HepG2 (cell line): ENCODE data around the gene LCN2. TPM values are rescaled to one million over a fixed set of nuclear protein-coding genes. Genes with fewer than 3 reads are reported as not detected.
A peak's percentile ranks its signal among the peaks of the same experiment; 100 is the strongest.

Source experiments
- ARNTL ChIP-seq: sonication (generic); formaldehyde crosslinking; IDR thresholded peaks from 2 replicates; pipeline ENCODE4 v1.4.0; 2020; ENCODE audit warnings: mild to moderate bottlenecking, missing genetic modification reagents
- DNMT3B ChIP-seq: conservative IDR thresholded peaks from 2 replicates; pipeline ENCODE4 v1.6.1; 2016; ENCODE audit warnings: missing biosample characterization, control low read depth
- FLYWCH1 ChIP-seq: sonication (generic); formaldehyde crosslinking; IDR thresholded peaks from 2 replicates; pipeline ENCODE4 v1.8.1; 2023; ENCODE audit warnings: mild to moderate bottlenecking, missing genetic modification reagents
- GFI1 ChIP-seq: sonication (generic); formaldehyde crosslinking; IDR thresholded peaks from 2 replicates; pipeline ENCODE4 v1.5.0; 2020; ENCODE audit warnings: missing genetic modification reagents, mild to moderate bottlenecking, borderline replicate concordance
- GZF1 ChIP-seq: sonication (generic); formaldehyde crosslinking; IDR thresholded peaks from 2 replicates; pipeline ENCODE4 v1.5.1; 2020; ENCODE audit warnings: mild to moderate bottlenecking, missing genetic modification reagents
- HOXA5 ChIP-seq: sonication (generic); formaldehyde crosslinking; IDR thresholded peaks from 2 replicates; pipeline ENCODE4 v1.4.0; 2020; ENCODE audit warnings: missing genetic modification reagents
- JUN ChIP-seq: sonication (generic); formaldehyde crosslinking; IDR thresholded peaks from 2 replicates; pipeline ENCODE4 v1.4.0; 2020; ENCODE audit warnings: mild to moderate bottlenecking, missing genetic modification reagents
- MATR3 ChIP-seq: sonication (generic); formaldehyde crosslinking; IDR thresholded peaks from 2 replicates; pipeline ENCODE4 v1.4.0; 2020; ENCODE audit warnings: missing genetic modification reagents
- MYC ChIP-seq: sonication (generic); formaldehyde crosslinking; IDR thresholded peaks from 2 replicates; pipeline ENCODE4 v1.9.0; 2021; ENCODE audit warnings: missing genetic modification reagents, borderline replicate concordance
- NFIC ChIP-seq: IDR thresholded peaks from 2 replicates; pipeline ENCODE4 v1.6.1; 2012; ENCODE audit warnings: mild to moderate bottlenecking, low read length, inconsistent platforms
- PCBP1 ChIP-seq: fragments of 200-400 bp; formaldehyde crosslinking; IDR thresholded peaks from 2 replicates; pipeline ENCODE4 v1.6.1; 2017; ENCODE audit warnings: mild to moderate bottlenecking, low read depth, low read length, borderline replicate concordance
- RXRA ChIP-seq: sonication (generic); formaldehyde crosslinking; IDR thresholded peaks from 2 replicates; pipeline ENCODE4 v1.5.1; 2020; ENCODE audit warnings: missing genetic modification reagents
- SAP130 ChIP-seq: IDR thresholded peaks from 2 replicates; pipeline ENCODE4 v1.6.1; 2016; ENCODE audit warnings: low read depth
- SIN3A ChIP-seq: IDR thresholded peaks from 2 replicates; pipeline ENCODE4 v1.6.1; 2011; ENCODE audit warnings: low read depth, mild to moderate bottlenecking, control low read depth, low read length, borderline replicate concordance
- SNRNP70 ChIP-seq: fragments of 200-400 bp; formaldehyde crosslinking; IDR thresholded peaks from 2 replicates; pipeline ENCODE4 v1.6.1; 2017; ENCODE audit warnings: mild to moderate bottlenecking, low read depth, low read length, moderate library complexity
- TCF7 ChIP-seq: sonication (generic); IDR thresholded peaks from 2 replicates; pipeline ENCODE4 v1.6.1; 2016; ENCODE audit warnings: antibody characterized with exemption, low read depth
- ZNF253 ChIP-seq: sonication (generic); formaldehyde crosslinking; IDR thresholded peaks from 2 replicates; pipeline ENCODE4 v1.8.0; 2022; ENCODE audit warnings: mild to moderate bottlenecking, missing genetic modification reagents, borderline replicate concordance
- ZNF446 ChIP-seq: sonication (generic); formaldehyde crosslinking; IDR thresholded peaks from 2 replicates; pipeline ENCODE4 v1.5.0; 2020; ENCODE audit warnings: mild to moderate bottlenecking, missing genetic modification reagents
- polyA plus RNA-seq, 8 experiments: library from polyadenylated mRNA; depleted of rRNA in 3 of 8; stranded (reverse) in 7 of 8; unstranded in 1 of 8; fragments of >200 nt; fragmentation: Illumina TruSeq in 4 of 8; extraction: Trizol in 4 of 8; gene quantifications; 2 replicates each; pipeline versions ENCODE4 v1.2.1 to v1.2.3, GENCODE V29; 2011 to 2016; ENCODE audit warnings: low read depth in 4 of 8, missing spikeins in 1 of 8, mixed read lengths in 1 of 8; ENCODE audit not compliant: insufficient read depth in 1 of 8
- total RNA-seq, 5 experiments: library from RNA; depleted of rRNA; stranded (reverse); fragments of >200 nt; fragmentation: Illumina TruSeq; extraction: Trizol; gene quantifications; 2 replicates each; pipeline ENCODE4 v1.2.3, GENCODE V29; 2016; ENCODE audit warnings: low read depth in 1 of 5
- TF ChIP-seq, protein P1 (sequence below): sonication (generic); formaldehyde crosslinking; IDR thresholded peaks from 2 replicates; pipeline ENCODE4 v1.9.0; 2021; ENCODE audit warnings: missing genetic modification reagents, mild to moderate bottlenecking, borderline replicate concordance
- TF ChIP-seq, protein P2 (sequence below): sonication (generic); formaldehyde crosslinking; IDR thresholded peaks from 2 replicates; pipeline ENCODE4 v1.5.1; 2020; ENCODE audit warnings: mild to moderate bottlenecking, missing genetic modification reagents, moderate library complexity
- TF ChIP-seq, protein P3 (sequence below): sonication (generic); formaldehyde crosslinking; IDR thresholded peaks from 2 replicates; pipeline ENCODE4 v1.9.0; 2021; ENCODE audit warnings: missing genetic modification reagents, borderline replicate concordance
- TF ChIP-seq, protein P4 (sequence below): IDR thresholded peaks from 2 replicates; pipeline ENCODE4 v1.6.1; 2016; ENCODE audit warnings: mild to moderate bottlenecking

LCN2 gene
- total and polyA plus RNA-seq, 2 of the 13 experiments (the other 11 are each of a cell fraction or from before 2014, with no cell fraction given): 0.38 to 1.4 TPM

GRCh38 chr9:128115187-128116103 lies 33.8 kb upstream of the LCN2 start (continued):
- TF ChIP-seq, protein P1, sequence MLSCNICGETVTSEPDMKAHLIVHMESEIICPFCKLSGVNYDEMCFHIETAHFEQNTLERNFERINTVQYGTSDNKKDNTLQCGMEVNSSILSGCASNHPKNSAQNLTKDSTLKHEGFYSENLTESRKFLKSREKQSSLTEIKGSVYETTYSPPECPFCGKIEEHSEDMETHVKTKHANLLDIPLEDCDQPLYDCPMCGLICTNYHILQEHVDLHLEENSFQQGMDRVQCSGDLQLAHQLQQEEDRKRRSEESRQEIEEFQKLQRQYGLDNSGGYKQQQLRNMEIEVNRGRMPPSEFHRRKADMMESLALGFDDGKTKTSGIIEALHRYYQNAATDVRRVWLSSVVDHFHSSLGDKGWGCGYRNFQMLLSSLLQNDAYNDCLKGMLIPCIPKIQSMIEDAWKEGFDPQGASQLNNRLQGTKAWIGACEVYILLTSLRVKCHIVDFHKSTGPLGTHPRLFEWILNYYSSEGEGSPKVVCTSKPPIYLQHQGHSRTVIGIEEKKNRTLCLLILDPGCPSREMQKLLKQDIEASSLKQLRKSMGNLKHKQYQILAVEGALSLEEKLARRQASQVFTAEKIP (CRISPR knock-in tag): no peak
- TF ChIP-seq SAP130 (peak; percentile 96), GZF1 (CRISPR knock-in tag) (peak; percentile 62; the same call in 1 of the 2 replicates), ZNF446 (CRISPR knock-in tag) (no peak), SIN3A (0 out of 2 replicates have a peak, but pooled peaks have one; percentile 48), RXRA (peak; percentile 100), DNMT3B (CRISPR knock-in tag) (no peak), NFIC (peak; percentile 49; the same call in 1 of the 2 replicates), PCBP1 (peak; percentile 78; the same call in 1 of the 2 replicates), FLYWCH1 (CRISPR knock-in tag) (0 out of 2 replicates have a peak, but pooled peaks have one; percentile 54), MATR3 (CRISPR knock-in tag) (no peak), ARNTL (CRISPR knock-in tag) (peak; percentile 99), HOXA5 (CRISPR knock-in tag) (0 out of 2 replicates have a peak, but pooled peaks have one; percentile 83), MYC (CRISPR knock-in tag) (peak; percentile 78; the same call in 1 of the 2 replicates), JUN (CRISPR knock-in tag) (peak; percentile 85), ZNF253 (0 out of 2 replicates have a peak, but pooled peaks have one; percentile 15), SNRNP70 (no peak), TCF7 (peak; percentile 91), GFI1 (CRISPR knock-in tag) (peak; percentile 97)
- TF ChIP-seq, protein P2, sequence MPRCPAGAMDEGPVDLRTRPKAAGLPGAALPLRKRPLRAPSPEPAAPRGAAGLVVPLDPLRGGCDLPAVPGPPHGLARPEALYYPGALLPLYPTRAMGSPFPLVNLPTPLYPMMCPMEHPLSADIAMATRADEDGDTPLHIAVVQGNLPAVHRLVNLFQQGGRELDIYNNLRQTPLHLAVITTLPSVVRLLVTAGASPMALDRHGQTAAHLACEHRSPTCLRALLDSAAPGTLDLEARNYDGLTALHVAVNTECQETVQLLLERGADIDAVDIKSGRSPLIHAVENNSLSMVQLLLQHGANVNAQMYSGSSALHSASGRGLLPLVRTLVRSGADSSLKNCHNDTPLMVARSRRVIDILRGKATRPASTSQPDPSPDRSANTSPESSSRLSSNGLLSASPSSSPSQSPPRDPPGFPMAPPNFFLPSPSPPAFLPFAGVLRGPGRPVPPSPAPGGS: peak; percentile 60
- TF ChIP-seq, protein P3, sequence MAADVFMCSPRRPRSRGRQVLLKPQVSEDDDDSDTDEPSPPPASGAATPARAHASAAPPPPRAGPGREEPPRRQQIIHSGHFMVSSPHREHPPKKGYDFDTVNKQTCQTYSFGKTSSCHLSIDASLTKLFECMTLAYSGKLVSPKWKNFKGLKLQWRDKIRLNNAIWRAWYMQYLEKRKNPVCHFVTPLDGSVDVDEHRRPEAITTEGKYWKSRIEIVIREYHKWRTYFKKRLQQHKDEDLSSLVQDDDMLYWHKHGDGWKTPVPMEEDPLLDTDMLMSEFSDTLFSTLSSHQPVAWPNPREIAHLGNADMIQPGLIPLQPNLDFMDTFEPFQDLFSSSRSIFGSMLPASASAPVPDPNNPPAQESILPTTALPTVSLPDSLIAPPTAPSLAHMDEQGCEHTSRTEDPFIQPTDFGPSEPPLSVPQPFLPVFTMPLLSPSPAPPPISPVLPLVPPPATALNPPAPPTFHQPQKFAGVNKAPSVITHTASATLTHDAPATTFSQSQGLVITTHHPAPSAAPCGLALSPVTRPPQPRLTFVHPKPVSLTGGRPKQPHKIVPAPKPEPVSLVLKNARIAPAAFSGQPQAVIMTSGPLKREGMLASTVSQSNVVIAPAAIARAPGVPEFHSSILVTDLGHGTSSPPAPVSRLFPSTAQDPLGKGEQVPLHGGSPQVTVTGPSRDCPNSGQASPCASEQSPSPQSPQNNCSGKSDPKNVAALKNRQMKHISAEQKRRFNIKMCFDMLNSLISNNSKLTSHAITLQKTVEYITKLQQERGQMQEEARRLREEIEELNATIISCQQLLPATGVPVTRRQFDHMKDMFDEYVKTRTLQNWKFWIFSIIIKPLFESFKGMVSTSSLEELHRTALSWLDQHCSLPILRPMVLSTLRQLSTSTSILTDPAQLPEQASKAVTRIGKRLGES (CRISPR knock-in tag): no peak; the same call in 1 of the 2 replicates
- TF ChIP-seq, protein P4, sequence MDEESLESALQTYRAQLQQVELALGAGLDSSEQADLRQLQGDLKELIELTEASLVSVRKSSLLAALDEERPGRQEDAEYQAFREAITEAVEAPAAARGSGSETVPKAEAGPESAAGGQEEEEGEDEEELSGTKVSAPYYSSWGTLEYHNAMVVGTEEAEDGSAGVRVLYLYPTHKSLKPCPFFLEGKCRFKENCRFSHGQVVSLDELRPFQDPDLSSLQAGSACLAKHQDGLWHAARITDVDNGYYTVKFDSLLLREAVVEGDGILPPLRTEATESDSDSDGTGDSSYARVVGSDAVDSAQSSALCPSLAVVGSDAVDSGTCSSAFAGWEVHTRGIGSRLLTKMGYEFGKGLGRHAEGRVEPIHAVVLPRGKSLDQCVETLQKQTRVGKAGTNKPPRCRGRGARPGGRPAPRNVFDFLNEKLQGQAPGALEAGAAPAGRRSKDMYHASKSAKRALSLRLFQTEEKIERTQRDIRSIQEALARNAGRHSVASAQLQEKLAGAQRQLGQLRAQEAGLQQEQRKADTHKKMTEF: peak; percentile 96
